GM21360 (cell line): ENCODE results near the gene TM7SF2.

ENCODE experiments used
- ATAC-seq: cut with Tn5 transposase; IDR thresholded peaks from one replicate; pipeline ENCODE4 v1.9.1; 2021; ENCODE audit warnings: mild to moderate bottlenecking, moderate library complexity; ENCODE audit not compliant: unreplicated experiment

TM7SF2 gene

GRCh38 chr11:65089621-65090020, 22.1 kb upstream of the TM7SF2 start:
- no peak for ATAC-seq

DNA sequence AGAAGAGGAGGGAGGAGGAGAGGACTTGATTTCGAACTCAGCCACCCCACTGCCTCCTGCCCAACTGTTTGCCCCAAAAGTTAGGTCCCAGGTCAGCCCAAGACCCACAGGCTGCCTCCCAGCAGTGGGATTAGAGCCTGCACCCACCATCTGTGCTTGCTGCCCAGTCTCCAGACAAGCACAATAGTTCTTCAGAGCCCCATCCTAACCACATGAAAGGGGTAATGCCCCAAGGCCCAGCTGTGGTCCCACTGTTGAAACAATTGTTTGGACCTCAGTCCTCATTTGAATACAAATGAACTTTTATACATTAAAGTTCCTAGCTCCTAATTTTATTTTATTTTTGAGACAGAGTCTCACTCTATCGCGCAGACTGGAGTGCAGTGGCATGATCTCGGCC, 21.0 kb upstream of the TM7SF2 start:
- no peak for ATAC-seq

- no peak for ATAC-seq
These were observed 16.2 kb upstream of the TM7SF2 start for GRCh38 chr11:65095427-65095826.

DNA sequence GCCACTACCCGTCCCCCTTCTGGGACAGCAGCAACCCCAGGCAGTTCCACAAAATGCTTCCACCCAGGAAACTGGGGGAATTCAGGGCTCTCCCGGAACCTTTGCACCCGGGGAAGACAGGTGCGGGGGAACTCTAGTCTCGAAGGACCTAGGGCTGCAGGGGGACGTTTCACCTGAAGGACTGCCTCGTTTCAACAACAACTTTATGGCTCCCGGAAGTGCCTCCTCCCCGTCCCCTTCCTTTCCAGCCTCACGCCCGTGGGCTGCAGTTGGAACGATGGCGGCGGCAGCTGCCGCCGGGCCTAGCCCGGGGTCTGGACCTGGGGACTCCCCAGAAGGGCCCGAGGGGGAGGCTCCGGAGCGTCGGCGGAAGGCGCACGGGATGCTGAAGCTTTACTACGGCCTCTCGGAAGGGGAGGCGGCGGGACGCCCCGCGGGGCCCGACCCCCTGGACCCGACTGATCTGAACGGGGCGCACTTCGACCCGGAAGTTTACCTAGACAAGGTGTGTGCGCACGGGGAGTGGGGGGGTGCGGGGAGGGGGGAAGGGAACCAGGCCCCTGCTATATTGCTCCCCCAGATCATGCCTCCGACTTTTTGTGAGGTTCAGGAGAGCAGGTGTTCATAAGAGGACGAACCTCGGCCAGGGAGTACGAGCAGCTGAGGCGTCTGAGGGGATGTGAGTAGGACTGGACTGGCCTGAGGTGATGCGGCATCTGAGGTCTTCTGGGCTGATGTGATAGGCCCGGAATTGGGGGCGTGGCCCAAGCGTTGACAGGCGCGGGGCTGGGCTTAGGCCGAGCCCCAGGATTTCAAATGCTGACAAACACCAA, 15.5 kb upstream of the TM7SF2 start, which contains the start of gene VPS51:
VPS51 (plus strand) TSS at position 241 of the 833 bp plus-strand sequence; CDS start at position 278, 37 bp downstream.
- peak; percentile 78 for ATAC-seq

DNA sequence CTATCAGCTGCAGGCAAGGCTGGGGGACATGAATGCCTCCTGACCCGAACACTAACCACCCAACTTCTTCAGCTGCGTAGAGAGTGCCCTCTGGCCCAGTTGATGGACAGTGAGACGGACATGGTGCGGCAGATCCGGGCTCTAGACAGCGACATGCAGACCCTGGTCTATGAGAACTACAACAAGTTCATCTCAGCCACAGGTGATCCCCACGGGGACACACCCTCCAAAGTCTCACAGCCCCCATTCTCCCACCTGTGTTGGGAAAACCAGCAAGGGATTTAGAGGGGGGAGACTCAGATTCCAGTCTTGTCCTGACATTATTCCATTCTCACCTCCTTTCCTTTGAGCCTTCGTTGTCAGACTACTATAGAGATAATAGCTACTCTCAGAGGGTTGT, 14.7 kb upstream of the TM7SF2 start:
- no peak for ATAC-seq

GRCh38 chr11:65100674-65101350, 10.9 kb upstream of the TM7SF2 start:
- ATAC-seq: no peak

DNA sequence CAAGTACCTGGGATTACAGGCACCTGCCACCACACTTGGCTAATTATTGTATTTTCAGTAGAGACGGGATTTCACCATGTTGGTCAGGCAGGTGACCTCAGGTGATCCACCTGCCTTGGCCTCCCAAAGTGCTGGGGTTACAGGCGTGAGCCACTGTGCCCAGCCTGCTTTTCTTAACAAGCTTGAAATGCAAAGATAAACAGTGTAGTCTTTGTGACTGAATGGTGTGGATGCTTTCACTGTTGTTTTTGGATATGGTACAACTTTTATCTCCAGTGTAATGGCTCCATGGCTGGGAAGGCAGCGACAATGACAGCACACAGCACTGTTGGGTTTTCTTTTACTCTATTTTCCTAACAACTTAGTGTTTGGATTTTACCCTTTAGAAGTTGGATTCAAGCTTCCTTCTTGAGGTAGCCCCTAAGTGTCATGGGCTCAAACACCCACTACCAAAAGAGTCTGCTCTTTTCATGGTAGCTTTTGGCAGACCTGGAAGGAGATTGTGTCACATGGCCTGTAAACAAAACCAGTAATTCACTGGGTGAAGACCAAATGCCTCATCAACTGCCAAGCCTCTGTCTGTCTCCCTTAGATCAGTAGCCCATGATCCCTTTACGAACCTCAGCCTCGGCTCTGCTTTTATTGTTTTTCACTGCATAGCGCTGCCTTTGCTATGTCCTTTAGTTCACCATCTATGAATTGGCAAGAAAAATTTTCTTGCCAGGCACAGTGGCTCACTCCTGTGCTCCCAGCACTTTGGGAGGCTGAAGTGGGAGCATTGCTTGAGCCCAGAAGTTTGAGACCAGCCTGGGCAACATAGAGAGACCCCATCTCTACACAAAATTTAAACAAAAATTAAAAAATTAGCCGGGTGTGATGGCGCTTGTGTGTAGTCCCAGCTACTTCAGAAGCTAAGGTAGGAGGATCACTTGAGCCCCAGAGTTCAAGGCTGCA, 9.3 kb upstream of the TM7SF2 start:
- ATAC-seq: no peak

DNA sequence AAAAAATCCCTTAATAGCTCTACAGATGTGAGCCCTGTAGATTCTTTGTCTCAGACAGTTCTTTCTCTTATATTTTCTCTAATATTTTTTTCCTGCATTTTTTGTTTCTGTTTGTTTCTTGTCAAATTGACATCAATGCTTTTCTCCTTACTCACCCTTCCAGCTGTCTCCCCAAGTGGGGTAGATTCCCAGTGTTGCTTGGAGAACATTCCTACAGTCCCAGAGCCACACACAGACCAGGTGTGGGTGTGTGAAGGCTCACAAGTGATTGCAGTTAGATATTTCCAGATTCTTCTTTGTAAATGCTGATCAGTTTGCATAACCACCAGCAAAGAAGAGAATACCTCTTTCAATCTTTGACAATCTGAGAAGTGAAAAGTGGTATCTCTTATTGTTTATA, 8.2 kb upstream of the TM7SF2 start:
- no peak for ATAC-seq

- no peak for ATAC-seq
These were observed 7.0 kb upstream of the TM7SF2 start for GRCh38 chr11:65104628-65105027.

DNA sequence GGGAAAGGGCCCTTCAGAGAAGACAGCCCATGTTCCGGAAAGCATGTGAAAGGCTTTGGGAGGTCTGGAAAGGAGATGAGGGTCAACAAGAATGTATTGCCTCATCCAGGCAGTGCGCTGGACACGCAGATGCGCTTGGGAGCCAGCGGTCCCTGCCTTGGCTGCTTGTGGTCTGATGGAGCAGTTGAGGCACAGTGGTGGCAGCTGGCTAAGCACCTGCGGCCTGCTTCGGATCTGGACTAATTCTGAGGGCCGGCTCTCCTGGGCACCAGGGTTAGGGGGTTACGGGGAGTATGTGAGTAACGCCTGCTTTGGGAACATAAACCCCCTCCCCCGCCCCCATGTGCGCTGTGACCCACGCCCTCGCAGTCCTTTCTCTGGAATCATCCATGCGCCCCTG, 4.6 kb upstream of the TM7SF2 start:
- ATAC-seq: no peak

DNA sequence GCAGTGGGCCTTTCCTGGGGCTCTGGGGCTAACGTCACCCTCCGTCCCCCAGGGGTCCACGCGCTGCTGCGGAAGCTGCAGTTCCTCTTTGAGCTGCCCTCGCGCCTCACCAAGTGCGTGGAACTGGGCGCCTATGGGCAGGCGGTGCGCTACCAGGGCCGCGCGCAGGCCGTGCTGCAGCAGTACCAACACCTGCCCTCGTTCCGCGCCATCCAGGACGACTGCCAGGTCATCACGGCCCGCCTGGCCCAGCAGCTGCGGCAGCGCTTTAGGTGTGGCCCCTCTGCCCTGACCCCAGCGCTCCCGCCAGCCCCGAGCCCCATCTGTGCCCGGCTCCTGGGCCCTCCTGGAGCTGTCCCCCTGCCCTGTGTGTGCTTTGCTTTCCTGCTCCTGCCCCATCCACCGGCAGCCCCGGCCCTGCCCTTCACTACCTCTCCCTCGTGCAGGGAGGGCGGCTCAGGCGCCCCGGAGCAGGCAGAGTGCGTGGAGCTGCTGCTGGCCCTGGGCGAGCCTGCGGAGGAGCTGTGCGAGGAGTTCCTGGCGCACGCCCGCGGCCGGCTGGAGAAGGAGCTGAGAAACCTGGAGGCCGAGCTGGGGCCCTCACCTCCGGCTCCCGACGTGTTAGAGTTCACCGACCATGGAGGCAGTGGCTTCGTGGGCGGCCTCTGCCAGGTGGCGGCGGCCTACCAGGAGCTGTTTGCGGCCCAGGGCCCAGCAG, 3.8 kb upstream of the TM7SF2 start:
- no peak for ATAC-seq

- no peak for ATAC-seq
These were observed 3.1 kb upstream of the TM7SF2 start for GRCh38 chr11:65108469-65109123.

DNA sequence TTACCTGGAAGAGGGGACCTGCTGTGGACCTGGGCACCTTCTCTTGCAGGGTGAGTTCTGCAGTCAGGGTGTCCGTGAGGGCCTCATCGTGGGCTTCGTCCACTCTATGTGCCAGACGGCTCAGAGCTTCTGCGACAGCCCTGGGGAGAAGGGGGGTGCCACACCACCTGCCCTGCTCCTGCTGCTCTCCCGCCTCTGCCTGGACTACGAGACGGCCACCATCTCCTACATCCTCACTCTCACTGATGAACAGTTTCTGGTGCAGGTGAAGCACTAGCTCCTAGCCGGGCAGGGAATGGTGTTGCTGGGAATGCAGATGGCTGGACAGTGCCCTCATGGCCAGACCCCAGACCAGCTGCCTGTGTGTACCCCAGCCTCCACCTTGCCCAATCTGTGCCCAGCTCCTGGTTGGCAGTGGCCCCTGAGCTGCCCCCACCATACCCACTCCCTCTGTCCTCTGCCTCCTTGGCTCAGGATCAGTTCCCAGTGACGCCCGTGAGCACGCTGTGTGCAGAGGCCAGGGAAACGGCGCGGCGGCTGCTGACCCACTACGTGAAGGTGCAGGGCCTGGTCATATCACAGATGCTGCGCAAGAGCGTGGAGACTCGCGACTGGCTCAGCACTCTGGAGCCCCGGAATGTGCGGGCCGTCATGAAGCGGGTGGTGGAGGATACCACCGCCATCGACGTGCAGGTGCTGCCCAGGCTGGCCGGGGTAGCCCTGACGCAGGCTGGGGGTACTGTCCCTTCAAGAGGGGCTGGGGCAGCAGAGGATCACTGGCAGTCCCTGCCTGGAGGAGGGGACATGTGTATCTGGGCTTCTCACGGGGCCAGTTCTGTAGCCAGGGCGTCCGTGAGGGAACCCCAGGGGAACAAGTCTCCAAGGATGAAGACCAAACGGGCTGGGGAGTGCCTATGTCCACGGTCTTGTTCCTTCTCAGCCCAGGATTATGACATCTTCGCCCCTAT, 2.2 kb upstream of the TM7SF2 start:
- no peak for ATAC-seq

DNA sequence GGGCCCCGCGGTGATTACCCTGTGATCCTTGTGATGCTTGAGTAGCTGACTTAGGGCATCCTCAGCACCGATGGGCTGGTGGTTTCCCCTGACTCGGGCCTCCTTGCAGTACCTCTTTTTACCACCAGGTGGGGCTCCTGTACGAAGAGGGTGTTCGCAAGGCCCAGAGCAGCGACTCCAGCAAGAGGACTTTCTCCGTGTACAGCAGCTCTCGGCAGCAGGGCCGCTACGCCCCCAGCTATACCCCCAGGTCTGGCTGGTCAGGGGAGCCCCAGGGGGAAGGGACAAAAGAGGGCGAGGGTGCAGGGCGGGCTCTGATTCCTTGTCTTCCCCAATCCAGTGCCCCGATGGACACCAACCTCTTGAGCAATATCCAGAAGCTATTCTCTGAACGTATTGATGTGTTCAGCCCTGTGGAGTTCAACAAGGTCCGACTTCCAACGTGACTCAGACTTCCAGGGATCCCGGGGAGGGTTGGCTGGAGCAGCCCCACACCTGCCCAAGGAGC, 1.3 kb upstream of the TM7SF2 start:
- no peak for ATAC-seq

- ATAC-seq: no peak
These were observed 421 bp upstream of the TM7SF2 start for GRCh38 chr11:65111159-65111743.

GRCh38 chr11:65112546-65113360, 1.1 kb downstream of the TM7SF2 start:
- ATAC-seq: peak; percentile 33

DNA sequence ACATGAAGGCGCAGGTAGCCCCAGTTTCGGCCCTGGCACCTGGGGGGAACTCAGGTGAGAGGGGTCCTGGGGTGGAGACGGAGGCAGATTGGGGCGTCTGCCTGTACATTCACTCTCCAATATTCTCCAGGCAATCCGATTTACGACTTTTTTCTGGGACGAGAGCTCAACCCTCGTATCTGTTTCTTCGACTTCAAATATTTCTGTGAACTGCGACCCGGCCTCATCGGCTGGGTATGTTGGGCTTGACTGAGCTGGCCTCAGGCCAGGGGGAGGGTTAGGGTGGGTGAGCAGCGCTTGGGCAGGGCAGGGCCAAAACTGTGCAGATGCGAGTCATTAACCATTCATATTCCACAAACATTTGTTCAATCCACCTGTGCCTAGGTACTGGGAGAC, 1.7 kb downstream of the TM7SF2 start:
- no peak for ATAC-seq
